Muscle of arm (tissue), 12 donors: ENCODE data around the gene RFC1. TPM values are rescaled to one million over a fixed set of nuclear protein-coding genes. Genes with fewer than 3 reads are reported as not detected.
A peak's percentile ranks its signal among the peaks of the same experiment; 100 is the strongest.
"Not testable (repeated sequence)": the region's sequence is repeated elsewhere in the genome, so short reads cannot be mapped to it uniquely, and the experiment has no call there.

Source experiments
- DNase-seq: peaks from one replicate; pipeline ENCODE4 v3.0.0-alpha.2; 2013
- polyA plus RNA-seq, 12 donors: library from polyadenylated mRNA; unstranded; fragments of 120-200 nt; gene quantifications; one replicate each; pipeline ENCODE4 v1.2.1, GENCODE V29; 2013; ENCODE audit not compliant: insufficient read length in 12 of 12

Gene RFC1
- polyA plus RNA-seq, 12 donors, result 25.0 to 104 (median 38.4) TPM; not detected in 1

GRCh38 chr4:39363773-39364393, 2.3 kb downstream of the RFC1 start:
- no peak for DNase-seq

GRCh38 chr4:39362827-39363226, 3.3 kb downstream of the RFC1 start:
- no peak for DNase-seq

- not testable (repeated sequence) for DNase-seq
Measured at GRCh38 chr4:39360611-39361010, 5.6 kb downstream of the RFC1 start.

DNA sequence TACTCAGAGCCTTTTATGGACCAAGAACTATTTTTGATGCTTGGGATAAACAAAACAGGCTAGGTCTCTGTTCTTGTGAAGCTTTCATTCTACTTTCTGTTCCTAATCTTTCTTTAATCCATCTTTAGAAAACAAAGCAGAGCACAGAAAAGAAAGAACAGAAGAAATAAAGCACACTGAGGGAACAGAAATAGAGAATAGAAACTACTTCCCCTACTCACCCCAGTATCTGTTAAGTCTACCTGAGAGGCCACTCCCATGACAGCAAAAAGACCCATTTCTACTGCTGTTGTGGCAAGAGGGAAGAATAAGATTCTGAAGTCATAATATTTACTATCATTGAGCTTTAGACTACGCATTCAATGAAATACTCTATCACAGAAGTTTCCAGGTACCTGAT, 9.2 kb downstream of the RFC1 start:
- DNase-seq, result no peak

DNA sequence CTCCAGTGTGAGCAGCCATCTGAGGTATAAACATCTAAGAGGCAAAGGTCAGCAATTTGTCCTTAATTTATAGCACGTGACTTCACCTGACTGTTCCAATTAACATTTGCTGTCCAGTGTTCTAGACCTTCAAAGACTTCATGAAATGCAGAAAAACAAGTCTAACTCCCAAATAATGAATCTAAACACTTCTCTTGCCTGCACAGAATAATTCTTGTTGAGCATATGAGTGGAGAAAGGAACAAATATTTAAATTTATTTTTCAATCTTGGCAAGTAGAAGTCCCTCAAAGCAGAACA, 12.0 kb downstream of the RFC1 start:
- no peak for DNase-seq

GRCh38 chr4:39353478-39354253, 12.5 kb downstream of the RFC1 start:
- peak; percentile 56 for DNase-seq

DNA sequence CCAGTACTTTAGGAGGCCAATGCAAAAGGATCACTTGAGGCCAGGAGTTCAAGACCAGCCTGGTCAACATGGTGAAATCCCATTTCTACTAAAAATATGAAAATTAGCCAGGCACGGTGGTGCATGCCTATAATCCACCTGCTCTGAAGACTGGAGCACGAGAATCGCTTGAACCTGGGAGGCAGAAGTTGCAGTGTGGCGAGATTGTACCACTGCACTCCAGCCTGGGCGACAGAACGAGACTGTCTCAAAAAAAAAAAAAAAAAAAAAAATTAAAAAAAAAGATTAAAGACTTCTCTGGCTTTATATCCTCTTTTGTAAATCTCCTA, 13.0 kb downstream of the RFC1 start:
- not testable (repeated sequence) for DNase-seq

DNA sequence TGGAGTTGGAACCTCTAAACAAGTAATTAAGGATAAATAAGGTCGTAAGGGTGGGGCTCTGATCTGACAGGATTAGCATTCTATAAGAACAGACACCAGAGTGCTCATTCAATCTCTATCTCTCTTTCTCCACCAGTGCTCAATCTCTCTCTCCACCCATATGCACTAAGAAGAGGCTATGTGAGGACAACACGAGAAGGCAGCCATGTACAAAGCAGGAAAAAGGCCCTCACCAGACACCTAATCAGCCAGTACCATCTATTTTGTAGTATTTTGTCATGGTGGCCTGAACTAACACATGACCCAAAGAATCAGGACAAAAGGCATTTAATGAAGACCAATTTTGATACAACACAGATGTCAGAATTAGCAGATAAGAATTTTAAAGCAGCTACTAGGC, 16.8 kb downstream of the RFC1 start:
- no peak for DNase-seq

- no peak for DNase-seq
Measured at GRCh38 chr4:39348371-39349315, 17.5 kb downstream of the RFC1 start.

DNA sequence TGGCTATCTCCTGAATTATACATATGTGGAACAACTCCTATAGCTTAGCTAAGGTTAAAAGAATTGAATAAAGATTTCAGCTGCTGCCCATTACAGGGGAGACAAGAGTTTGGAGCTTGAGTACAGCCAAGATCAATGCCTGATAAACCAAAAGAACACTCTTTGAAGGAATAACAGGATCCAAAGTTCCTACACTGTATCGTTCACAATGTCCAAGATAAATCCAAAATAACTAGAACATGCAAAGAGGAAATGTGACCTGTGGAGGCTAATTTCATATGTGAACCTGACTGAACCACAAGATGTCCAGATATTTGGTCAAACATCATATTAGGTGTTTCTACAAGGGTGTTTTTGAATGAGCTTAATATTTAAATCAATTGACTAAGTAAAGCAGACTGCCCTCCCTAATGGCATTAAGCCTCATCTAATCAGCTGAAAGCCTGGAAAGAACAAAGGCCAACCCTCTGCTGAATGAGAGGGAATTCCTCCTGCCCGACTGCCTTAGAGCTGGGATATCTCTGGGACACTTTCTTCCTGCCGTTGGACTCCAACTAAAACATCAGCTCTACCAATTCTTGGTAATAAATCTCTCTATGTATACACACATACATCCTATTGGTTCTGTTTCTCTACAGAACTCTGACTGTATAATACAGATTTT, 19.2 kb downstream of the RFC1 start:
- DNase-seq, result no peak

DNA sequence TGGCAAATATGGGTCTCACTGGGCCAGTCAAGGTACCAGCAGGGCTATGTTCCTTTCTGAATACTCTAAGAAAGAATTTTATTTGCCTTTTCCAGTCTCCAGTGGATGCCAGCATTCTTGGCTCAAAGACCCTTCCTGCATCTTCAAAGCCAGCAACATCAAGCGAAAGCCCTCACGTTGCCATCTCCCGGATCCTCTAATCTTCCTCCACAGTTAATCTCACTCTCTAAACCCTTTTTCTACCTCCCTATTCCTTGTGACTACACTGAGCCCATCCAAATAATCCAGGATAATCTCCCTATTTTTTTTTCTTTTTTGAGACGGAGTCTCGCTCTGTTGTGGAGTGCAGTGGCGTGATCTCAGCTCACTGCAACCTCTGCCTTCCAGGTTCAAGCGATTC, 23.4 kb downstream of the RFC1 start:
- no peak for DNase-seq

GRCh38 chr4:39341075-39341725, 25.0 kb downstream of the RFC1 start:
- DNase-seq, result no peak

GRCh38 chr4:39339968-39340367, 26.2 kb downstream of the RFC1 start:
- no peak for DNase-seq

- no peak for DNase-seq
Measured at GRCh38 chr4:39337841-39338240, 28.3 kb downstream of the RFC1 start.

DNA sequence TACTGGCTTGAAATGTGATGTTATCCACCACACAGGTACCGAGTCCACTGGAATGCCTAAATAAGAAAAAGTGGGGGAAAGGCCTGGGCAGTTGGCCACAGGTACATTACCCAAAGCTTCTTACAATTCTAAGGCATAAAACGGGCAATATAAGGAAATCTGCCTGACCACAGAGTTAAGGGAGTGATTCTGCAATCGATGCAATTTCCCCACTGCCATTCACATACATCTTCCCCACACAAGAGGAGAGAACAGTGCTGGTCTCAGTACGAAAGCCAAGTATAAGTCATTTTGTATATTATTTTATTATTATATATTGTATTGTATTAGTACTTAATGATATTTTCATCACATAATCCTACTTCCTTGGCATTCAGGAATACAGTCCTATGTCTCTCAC, 30.6 kb downstream of the RFC1 start:
- DNase-seq, result no peak

- no peak for DNase-seq
Measured at GRCh38 chr4:39331191-39331590, 35.0 kb downstream of the RFC1 start.

GRCh38 chr4:39330353-39330752, 35.8 kb downstream of the RFC1 start:
- no peak for DNase-seq

- no peak for DNase-seq
Measured at GRCh38 chr4:39326468-39326977, 39.6 kb downstream of the RFC1 start.

GRCh38 chr4:39324897-39325613, 41.1 kb downstream of the RFC1 start:
- DNase-seq, result no peak

- no peak for DNase-seq
Measured at GRCh38 chr4:39324446-39324845, 41.7 kb downstream of the RFC1 start.

DNA sequence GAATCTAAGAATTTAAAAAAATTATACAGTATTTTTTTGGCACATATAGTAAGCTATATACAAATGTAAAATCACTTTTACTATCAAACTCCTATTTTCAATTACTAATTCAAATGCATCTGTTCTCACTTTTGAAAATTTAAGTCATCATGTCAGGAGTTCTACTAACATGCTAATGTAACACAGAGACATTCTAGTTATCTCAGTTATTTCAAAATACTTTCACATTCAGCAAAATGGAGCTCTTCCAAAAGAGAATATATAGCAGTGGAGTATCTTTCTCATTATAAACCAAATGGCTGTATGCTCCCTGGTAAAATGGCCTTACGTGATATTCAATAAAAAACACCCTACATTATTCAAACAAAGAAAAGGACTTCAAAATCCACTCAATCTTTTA, 42.3 kb downstream of the RFC1 start:
- DNase-seq, result no peak
